HepG2 (cell line): ENCODE measurements around the gene ABI3BP. TPM values are rescaled to one million over a fixed set of nuclear protein-coding genes. Genes with fewer than 3 reads are reported as not detected.

Experiments used
- RCOR2 ChIP-seq: IDR thresholded peaks from 2 replicates; pipeline ENCODE4 v1.6.1; 2016; ENCODE audit warnings: missing biosample characterization, missing genetic modification reagents
- TMF1 ChIP-seq: sonication (generic); formaldehyde crosslinking; IDR thresholded peaks from 2 replicates; pipeline ENCODE4 v1.8.1; 2022; ENCODE audit warnings: low read depth, missing genetic modification reagents
- TRIM24 ChIP-seq: sonication (generic); formaldehyde crosslinking; IDR thresholded peaks from 2 replicates; pipeline ENCODE4 v1.8.0; 2022; ENCODE audit warnings: mild to moderate bottlenecking, missing genetic modification reagents
- ZNF543 ChIP-seq: sonication (generic); formaldehyde crosslinking; IDR thresholded peaks from 2 replicates; pipeline ENCODE4 v1.4.0; 2020; ENCODE audit warnings: mild to moderate bottlenecking, missing genetic modification reagents
- ZNF562 ChIP-seq: sonication (generic); formaldehyde crosslinking; IDR thresholded peaks from 2 replicates; pipeline ENCODE4 v1.8.0; 2022; ENCODE audit warnings: missing genetic modification reagents, borderline replicate concordance
- ZNF646 ChIP-seq: sonication (generic); formaldehyde crosslinking; IDR thresholded peaks from 2 replicates; pipeline ENCODE4 v1.9.0; 2021; ENCODE audit warnings: mild to moderate bottlenecking, missing genetic modification reagents
- ZNF710 ChIP-seq: sonication (generic); formaldehyde crosslinking; IDR thresholded peaks from 2 replicates; pipeline ENCODE4 v1.5.0; 2020; ENCODE audit warnings: mild to moderate bottlenecking, missing genetic modification reagents, borderline replicate concordance
- polyA plus RNA-seq, 8 experiments: library from polyadenylated mRNA; depleted of rRNA in 3 of 8; stranded (reverse) in 7 of 8; unstranded in 1 of 8; fragments of >200 nt; fragmentation: Illumina TruSeq in 4 of 8; extraction: Trizol in 4 of 8; gene quantifications; 2 replicates each; pipeline versions ENCODE4 v1.2.1 to v1.2.3, GENCODE V29; 2011 to 2016; ENCODE audit warnings: low read depth in 4 of 8, missing spikeins in 1 of 8, mixed read lengths in 1 of 8; ENCODE audit not compliant: insufficient read depth in 1 of 8
- total RNA-seq, 5 experiments: library from RNA; depleted of rRNA; stranded (reverse); fragments of >200 nt; fragmentation: Illumina TruSeq; extraction: Trizol; gene quantifications; 2 replicates each; pipeline ENCODE4 v1.2.3, GENCODE V29; 2016; ENCODE audit warnings: low read depth in 1 of 5
- TF ChIP-seq, protein P1 (sequence below), 2 experiments: fragments of 450-650 bp in 1 of 2; sonication (generic) in 1 of 2; formaldehyde crosslinking in 1 of 2; IDR thresholded peaks; 2 replicates each; pipeline versions ENCODE4 v1.6.1 to v1.8.0; 2016 to 2022; ENCODE audit warnings: antibody characterized with exemption in 1 of 2, mild to moderate bottlenecking in 1 of 2, missing genetic modification reagents in 1 of 2

ABI3BP gene
- total and polyA plus RNA-seq, 2 of the 13 experiments (the other 11 are each of a cell fraction or from before 2014, with no cell fraction given): not detected

- TF ChIP-seq, protein P1, sequence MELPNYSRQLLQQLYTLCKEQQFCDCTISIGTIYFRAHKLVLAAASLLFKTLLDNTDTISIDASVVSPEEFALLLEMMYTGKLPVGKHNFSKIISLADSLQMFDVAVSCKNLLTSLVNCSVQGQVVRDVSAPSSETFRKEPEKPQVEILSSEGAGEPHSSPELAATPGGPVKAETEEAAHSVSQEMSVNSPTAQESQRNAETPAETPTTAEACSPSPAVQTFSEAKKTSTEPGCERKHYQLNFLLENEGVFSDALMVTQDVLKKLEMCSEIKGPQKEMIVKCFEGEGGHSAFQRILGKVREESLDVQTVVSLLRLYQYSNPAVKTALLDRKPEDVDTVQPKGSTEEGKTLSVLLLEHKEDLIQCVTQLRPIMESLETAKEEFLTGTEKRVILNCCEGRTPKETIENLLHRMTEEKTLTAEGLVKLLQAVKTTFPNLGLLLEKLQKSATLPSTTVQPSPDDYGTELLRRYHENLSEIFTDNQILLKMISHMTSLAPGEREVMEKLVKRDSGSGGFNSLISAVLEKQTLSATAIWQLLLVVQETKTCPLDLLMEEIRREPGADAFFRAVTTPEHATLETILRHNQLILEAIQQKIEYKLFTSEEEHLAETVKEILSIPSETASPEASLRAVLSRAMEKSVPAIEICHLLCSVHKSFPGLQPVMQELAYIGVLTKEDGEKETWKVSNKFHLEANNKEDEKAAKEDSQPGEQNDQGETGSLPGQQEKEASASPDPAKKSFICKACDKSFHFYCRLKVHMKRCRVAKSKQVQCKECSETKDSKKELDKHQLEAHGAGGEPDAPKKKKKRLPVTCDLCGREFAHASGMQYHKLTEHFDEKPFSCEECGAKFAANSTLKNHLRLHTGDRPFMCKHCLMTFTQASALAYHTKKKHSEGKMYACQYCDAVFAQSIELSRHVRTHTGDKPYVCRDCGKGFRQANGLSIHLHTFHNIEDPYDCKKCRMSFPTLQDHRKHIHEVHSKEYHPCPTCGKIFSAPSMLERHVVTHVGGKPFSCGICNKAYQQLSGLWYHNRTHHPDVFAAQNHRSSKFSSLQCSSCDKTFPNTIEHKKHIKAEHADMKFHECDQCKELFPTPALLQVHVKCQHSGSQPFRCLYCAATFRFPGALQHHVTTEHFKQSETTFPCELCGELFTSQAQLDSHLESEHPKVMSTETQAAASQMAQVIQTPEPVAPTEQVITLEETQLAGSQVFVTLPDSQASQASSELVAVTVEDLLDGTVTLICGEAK (IDR thresholded peaks at IDR 0.05): no peak
- TF ChIP-seq, protein P1 (CRISPR knock-in tag; IDR thresholded peaks at IDR 0.05): no peak
- TF ChIP-seq ZNF710 (CRISPR knock-in tag): no peak
- TF ChIP-seq ZNF543 (CRISPR knock-in tag): no peak
- no peak for TF ChIP-seq TRIM24
- no peak for TF ChIP-seq ZNF646 (CRISPR knock-in tag)
- no peak for TF ChIP-seq TMF1 (CRISPR knock-in tag)
- TF ChIP-seq RCOR2 (CRISPR knock-in tag): no peak
- TF ChIP-seq ZNF562 (CRISPR knock-in tag): no peak
- TF ChIP-seq, all 625 proteins: peak for 0
Measured at GRCh38 chr3:100910986-100911385, 82.2 kb downstream of the ABI3BP start (continued).
